Prostate gland (tissue), 2 donors: ENCODE data around the gene SSR4.

Source experiments
- CTCF ChIP-seq, 4 experiments: fragments of 200-600 bp in 2 of 4; fragments of 450-650 bp in 2 of 4; sonication (generic) in 2 of 4; IDR thresholded peaks; 1 replicate in 3 of 4; 2 replicates in 1 of 4; pipeline ENCODE4 v1.5.1; 2016 to 2019; ENCODE audit warnings: antibody characterized with exemption in 4 of 4, mild to moderate bottlenecking in 2 of 4, moderate library complexity in 2 of 4
- POLR2A ChIP-seq: fragments of 450-650 bp; IDR thresholded peaks from one replicate; pipeline ENCODE4 v1.6.1; 2016; ENCODE audit warnings: antibody characterized with exemption, mild to moderate bottlenecking

- TF ChIP-seq CTCF (IDR thresholded peaks at IDR 0.05) = no peak
- TF ChIP-seq POLR2A = no peak
Measured at GRCh38 chrX:153789654-153790053, 4.8 kb upstream of the SSR4 start.
